ENCODE measurements around the gene PDXK.

- no peak for TF ChIP-seq SIN3A (IDR thresholded peaks at IDR 0.05; ENCODE audit: borderline replicate concordance, insufficient read depth, low read length)
- TF ChIP-seq REST (IDR thresholded peaks at IDR 0.05; ENCODE audit: insufficient read depth in 1 of 2, low read depth in 2 of 2, low read length in 2 of 2) = no peak
- TF ChIP-seq TAF1 (IDR thresholded peaks at IDR 0.05; ENCODE audit: borderline replicate concordance, insufficient read depth, low read length) = no peak
- no peak for TF ChIP-seq POLR2AphosphoS5 (IDR thresholded peaks at IDR 0.05; ENCODE audit: low read depth, low read length)
Observed at GRCh38 chr21:43754948-43755781, 36.2 kb downstream of the PDXK start.
